ENCODE measurements around the gene SPACA1. TPM values are rescaled to one million over a fixed set of nuclear protein-coding genes. Genes with fewer than 3 reads are reported as not detected.

SPACA1 gene
- total RNA-seq, 1 donor, result not detected

- H3K27me3 ChIP-seq (ENCODE audit: insufficient read depth, low read length), result no peaks in the 10 kb centered on the region
- H3K9me3 ChIP-seq (ENCODE audit: low read depth, low read length), result no peaks in the 10 kb centered on the region
- TF ChIP-seq CTCF (IDR thresholded peaks at IDR 0.05; ENCODE audit: extremely low read depth, low read depth, low read length), result no peak
- H2AFZ ChIP-seq (ENCODE audit: low read length), result no peak overlapping the region
- no peaks in the 10 kb centered on the region for H3K36me3 ChIP-seq (ENCODE audit: insufficient read depth, low read length)
- no peaks in the 10 kb centered on the region for H3K79me2 ChIP-seq (ENCODE audit: insufficient read depth, low read length)
- H3K4me3 ChIP-seq (ENCODE audit: insufficient read depth, low read length), result no peak overlapping the region
- no peak overlapping the region for H3K27ac ChIP-seq (ENCODE audit: low read depth, low read length)
- no peaks in the 10 kb centered on the region for H3K4me1 ChIP-seq (ENCODE audit: insufficient read depth, low read length)
- H3K4me2 ChIP-seq (ENCODE audit: insufficient read depth, low read length), result no peak overlapping the region
- DNase-seq (ENCODE audit: insufficient read length, low spot score, missing footprints), result no peak
- no peaks in the 10 kb centered on the region for H4K20me1 ChIP-seq (ENCODE audit: insufficient read depth, low read length)
Observed at GRCh38 chr6:88044530-88044929, 3.1 kb upstream of the SPACA1 start.

GRCh38 chr6:88045521-88046136, 2.0 kb upstream of the SPACA1 start:
- Histone ChIP-seq H2AFZ (ENCODE audit: low read length) (no peak overlapping the region), H3K79me2 (ENCODE audit: insufficient read depth, low read length) (no peaks in the 10 kb centered on the region), H3K4me3 (ENCODE audit: insufficient read depth, low read length) (no peak overlapping the region), H3K9me3 (ENCODE audit: low read depth, low read length) (no peaks in the 10 kb centered on the region), H3K27me3 (ENCODE audit: insufficient read depth, low read length) (no peaks in the 10 kb centered on the region), H3K4me2 (ENCODE audit: insufficient read depth, low read length) (no peak overlapping the region), H3K27ac (ENCODE audit: low read depth, low read length) (no peak overlapping the region), H4K20me1 (ENCODE audit: insufficient read depth, low read length) (no peaks in the 10 kb centered on the region), H3K4me1 (ENCODE audit: insufficient read depth, low read length) (no peaks in the 10 kb centered on the region), H3K36me3 (ENCODE audit: insufficient read depth, low read length) (no peaks in the 10 kb centered on the region)
- TF ChIP-seq CTCF (IDR thresholded peaks at IDR 0.05; ENCODE audit: extremely low read depth, low read depth, low read length), result no peak
- DNase-seq (ENCODE audit: insufficient read length, low spot score, missing footprints), result no peak

- Histone ChIP-seq H3K27me3 (ENCODE audit: insufficient read depth, low read length) (no peaks in the 10 kb centered on the region), H4K20me1 (ENCODE audit: insufficient read depth, low read length) (no peaks in the 10 kb centered on the region), H3K4me3 (ENCODE audit: insufficient read depth, low read length) (no peak overlapping the region), H3K27ac (ENCODE audit: low read depth, low read length) (no peak overlapping the region), H3K79me2 (ENCODE audit: insufficient read depth, low read length) (no peaks in the 10 kb centered on the region), H3K4me1 (ENCODE audit: insufficient read depth, low read length) (no peaks in the 10 kb centered on the region), H3K36me3 (ENCODE audit: insufficient read depth, low read length) (no peaks in the 10 kb centered on the region), H3K9me3 (ENCODE audit: low read depth, low read length) (no peaks in the 10 kb centered on the region), H2AFZ (ENCODE audit: low read length) (no peak overlapping the region), H3K4me2 (ENCODE audit: insufficient read depth, low read length) (no peak overlapping the region)
- TF ChIP-seq CTCF (IDR thresholded peaks at IDR 0.05; ENCODE audit: extremely low read depth, low read depth, low read length), result no peak
- no peak for DNase-seq (ENCODE audit: insufficient read length, low spot score, missing footprints)
Observed at GRCh38 chr6:88048578-88048977, 937 bp downstream of the SPACA1 start.

- Histone ChIP-seq H2AFZ (ENCODE audit: low read length) (no peak overlapping the region), H4K20me1 (ENCODE audit: insufficient read depth, low read length) (no peaks in the 10 kb centered on the region), H3K4me2 (ENCODE audit: insufficient read depth, low read length) (no peak overlapping the region), H3K9me3 (ENCODE audit: low read depth, low read length) (no peaks in the 10 kb centered on the region), H3K36me3 (ENCODE audit: insufficient read depth, low read length) (no peaks in the 10 kb centered on the region), H3K4me1 (ENCODE audit: insufficient read depth, low read length) (no peaks in the 10 kb centered on the region), H3K27ac (ENCODE audit: low read depth, low read length) (no peak overlapping the region), H3K4me3 (ENCODE audit: insufficient read depth, low read length) (no peak overlapping the region), H3K79me2 (ENCODE audit: insufficient read depth, low read length) (no peaks in the 10 kb centered on the region), H3K27me3 (ENCODE audit: insufficient read depth, low read length) (no peaks in the 10 kb centered on the region)
- TF ChIP-seq CTCF (IDR thresholded peaks at IDR 0.05; ENCODE audit: extremely low read depth, low read depth, low read length), result no peak
- DNase-seq (ENCODE audit: insufficient read length, low spot score, missing footprints), result peak; percentile 76
Observed at GRCh38 chr6:88050140-88050818, 2.6 kb downstream of the SPACA1 start.
